HEK293T (cell line): ENCODE measurements around the gene IFT88.

ENCODE experiments used
- CTCF ChIA-PET: fragments of 350-600 bp; formaldehyde crosslinking; extraction: SDS; loops from one replicate; lab custom pipeline; 2021; ENCODE audit warnings: antibody characterized with exemption, inconsistent platforms; lab: Yijun Ruan, JAX
- POLR2A ChIA-PET: fragments of 350-600 bp; formaldehyde crosslinking; extraction: SDS; loops from one replicate; lab custom pipeline; 2020; ENCODE audit warnings: antibody characterized with exemption, inconsistent platforms; lab: Yijun Ruan, JAX
- DNase-seq: peaks from one replicate; pipeline ENCODE4 v3.0.0; 2012; ENCODE audit warnings: mixed read lengths; ENCODE audit errors: extremely low spot score
- ARNT ChIP-seq: fragments of 450-650 bp; IDR thresholded peaks from 2 replicates; pipeline ENCODE4 v1.6.1; 2017; ENCODE audit warnings: mild to moderate bottlenecking
- BHLHE40 ChIP-seq: fragments of 450-650 bp; IDR thresholded peaks from 2 replicates; pipeline ENCODE4 v1.6.1; 2016; ENCODE audit warnings: mild to moderate bottlenecking, moderate library complexity, borderline replicate concordance
- CTBP1 ChIP-seq: fragments of 450-650 bp; IDR thresholded peaks from 2 replicates; pipeline ENCODE4 v1.6.1; 2016; ENCODE audit warnings: borderline replicate concordance
- ELF4 ChIP-seq: fragments of 450-650 bp; IDR thresholded peaks from 2 replicates; pipeline ENCODE4 v1.6.1; 2017; ENCODE audit warnings: antibody characterized with exemption
- FOXA1 ChIP-seq: fragments of 450-650 bp; IDR thresholded peaks from 2 replicates; pipeline ENCODE4 v1.6.1; 2016; ENCODE audit warnings: mild to moderate bottlenecking
- FOXK2 ChIP-seq: fragments of 450-650 bp; IDR thresholded peaks from 2 replicates; pipeline ENCODE4 v1.6.1; 2016; ENCODE audit warnings: mild to moderate bottlenecking
- FOXM1 ChIP-seq: fragments of 450-650 bp; IDR thresholded peaks from 2 replicates; pipeline ENCODE4 v1.6.1; 2017; ENCODE audit warnings: mild to moderate bottlenecking, borderline replicate concordance
- HDGF ChIP-seq: fragments of 450-650 bp; IDR thresholded peaks from 2 replicates; pipeline ENCODE4 v1.6.1; 2017; ENCODE audit warnings: antibody characterized with exemption, borderline replicate concordance
- L3MBTL2 ChIP-seq: fragments of 450-650 bp; conservative IDR thresholded peaks from 2 replicates; pipeline ENCODE4 v1.6.1; 2016; ENCODE audit warnings: mild to moderate bottlenecking
- LEF1 ChIP-seq: fragments of 450-650 bp; IDR thresholded peaks from 2 replicates; pipeline ENCODE4 v1.6.1; 2017; ENCODE audit warnings: mild to moderate bottlenecking, borderline replicate concordance
- NFRKB ChIP-seq: fragments of 450-650 bp; IDR thresholded peaks from 2 replicates; pipeline ENCODE4 v1.6.1; 2016; ENCODE audit warnings: mild to moderate bottlenecking, moderate library complexity
- PKNOX1 ChIP-seq: fragments of 450-650 bp; IDR thresholded peaks from 2 replicates; pipeline ENCODE4 v1.6.1; 2016
- SP1 ChIP-seq: fragments of 450-650 bp; IDR thresholded peaks from 2 replicates; pipeline ENCODE4 v1.6.1; 2017
- SUZ12 ChIP-seq: fragments of 450-650 bp; IDR thresholded peaks from 2 replicates; pipeline ENCODE4 v1.6.1; 2016; ENCODE audit warnings: mild to moderate bottlenecking
- TARDBP ChIP-seq: fragments of 450-650 bp; IDR thresholded peaks from 2 replicates; pipeline ENCODE4 v1.6.1; 2016
- ZNF384 ChIP-seq: fragments of 450-650 bp; IDR thresholded peaks from 2 replicates; pipeline ENCODE4 v1.6.1; 2016

Gene IFT88

GRCh38 chr13:20544201-20544923, 22.6 kb upstream of the IFT88 start:
- no peak for TF ChIP-seq FOXK2
- no peak for TF ChIP-seq PKNOX1
- no peak for TF ChIP-seq CTBP1
- ChIA-PET POLR2A (no interaction called here), CTCF (no interaction called here)
- no peak for DNase-seq

- CTCF ChIA-PET, result no interaction called here
- TF ChIP-seq HDGF (no peak), LEF1 (no peak), FOXM1 (no peak), ARNT (no peak), ELF4 (no peak), FOXA1 (no peak), ZNF384 (no peak), CTBP1 (no peak), SUZ12 (no peak)
- POLR2A ChIA-PET, result interaction anchor here (0.9 kb wide), 1 partner anchor 10 kb away, joined by 3 read pairs; no protein-coding TSS in a partner anchor
- no peak for DNase-seq
Measured at GRCh38 chr13:20546556-20546955, 20.4 kb upstream of the IFT88 start.

GRCh38 chr13:20547479-20547908, 19.5 kb upstream of the IFT88 start:
- DNase-seq, result no peak
- TF ChIP-seq SP1 (no peak), ELF4 (no peak), SUZ12 (no peak), FOXK2 (no peak), FOXM1 (no peak), FOXA1 (no peak), BHLHE40 (no peak), TARDBP (no peak), CTBP1 (no peak), ZNF384 (no peak), PKNOX1 (no peak), LEF1 (no peak), ARNT (no peak), L3MBTL2 (no peak), HDGF (no peak), NFRKB (no peak)
- ChIA-PET CTCF (no interaction called here), POLR2A (interaction anchor here (0.9 kb wide), 1 partner anchor 9 kb away, joined by 3 read pairs; no protein-coding TSS in a partner anchor)

- ChIA-PET POLR2A (no interaction called here), CTCF (no interaction called here)
- DNase-seq, result no peak
- TF ChIP-seq FOXA1 (no peak), L3MBTL2 (no peak), SP1 (no peak), ELF4 (no peak)
Measured at GRCh38 chr13:20550799-20551198, 16.2 kb upstream of the IFT88 start.

- POLR2A ChIA-PET, result no interaction called here
- TF ChIP-seq CTBP1, result no peak
- TF ChIP-seq ARNT, result no peak
- TF ChIP-seq SP1, result no peak
- TF ChIP-seq ELF4, result no peak
- TF ChIP-seq FOXK2, result no peak
- DNase-seq, result no peak
- CTCF ChIA-PET, result interaction anchor here (1.0 kb wide), 1 partner anchor 49 kb away, joined by 3 read pairs; no protein-coding TSS in a partner anchor
Measured at GRCh38 chr13:20553311-20553710, 13.6 kb upstream of the IFT88 start.

- POLR2A ChIA-PET, result no interaction called here
- CTCF ChIA-PET, result no interaction called here
- DNase-seq, result no peak
- TF ChIP-seq SUZ12 (no peak), ARNT (no peak), ZNF384 (no peak), BHLHE40 (no peak), TARDBP (no peak), ELF4 (no peak), HDGF (no peak), SP1 (no peak), FOXA1 (no peak), FOXK2 (no peak), FOXM1 (no peak), PKNOX1 (no peak), LEF1 (no peak), NFRKB (no peak), CTBP1 (no peak)
Measured at GRCh38 chr13:20558982-20559381, 8.0 kb upstream of the IFT88 start.
